Measurements from ENCODE around the gene PAPOLB.

The PAPOLB gene

DNA sequence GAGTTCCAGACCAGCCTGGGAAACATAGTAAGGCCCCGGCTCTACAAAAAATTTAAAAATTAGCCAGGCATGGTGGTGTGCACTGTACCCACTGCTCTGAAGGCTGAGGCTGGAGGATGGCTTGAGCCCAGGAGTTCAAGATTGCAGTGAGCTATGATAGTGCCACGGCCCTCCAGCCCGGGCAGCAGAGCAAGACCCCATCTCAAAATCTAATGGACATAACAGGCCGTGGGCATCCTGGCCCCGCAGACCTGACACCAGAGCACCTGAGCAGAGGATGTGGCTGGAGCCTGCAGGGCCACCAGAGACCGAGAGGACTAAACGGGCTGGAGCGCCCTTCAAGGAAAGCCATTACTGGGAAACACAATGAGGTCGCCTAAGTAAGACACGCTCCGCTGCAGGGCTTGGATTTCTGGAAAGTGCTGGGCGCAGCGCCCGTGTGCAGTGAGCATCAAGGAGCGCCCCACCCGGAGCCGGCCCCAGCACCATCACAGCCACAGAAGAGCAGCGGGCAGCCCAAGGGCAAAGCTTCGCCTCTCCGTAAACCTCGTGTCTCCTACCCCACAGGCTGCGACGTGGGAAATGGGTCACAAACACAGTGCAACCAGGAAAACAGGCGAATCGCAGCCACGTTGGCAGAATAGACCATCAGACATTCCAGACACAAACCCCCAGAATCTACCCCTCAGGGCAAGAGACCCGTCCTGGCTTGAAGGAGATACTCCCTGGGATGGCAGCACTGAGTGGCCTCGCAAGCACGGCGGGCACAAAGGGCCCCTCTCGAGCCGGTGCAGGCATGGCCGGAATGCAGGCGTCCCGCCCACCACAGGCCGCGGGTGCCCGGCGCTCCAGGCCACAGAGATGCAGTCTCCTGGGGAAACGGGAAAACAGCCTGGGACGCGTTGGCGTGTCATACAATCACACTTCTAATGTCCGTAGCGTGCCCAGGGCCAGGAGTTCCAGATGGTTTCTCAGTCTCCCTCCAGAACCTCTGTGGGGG is 16.8 kb upstream of the PAPOLB start:
- no peak for DNase-seq (ENCODE audit: low read depth)

DNA sequence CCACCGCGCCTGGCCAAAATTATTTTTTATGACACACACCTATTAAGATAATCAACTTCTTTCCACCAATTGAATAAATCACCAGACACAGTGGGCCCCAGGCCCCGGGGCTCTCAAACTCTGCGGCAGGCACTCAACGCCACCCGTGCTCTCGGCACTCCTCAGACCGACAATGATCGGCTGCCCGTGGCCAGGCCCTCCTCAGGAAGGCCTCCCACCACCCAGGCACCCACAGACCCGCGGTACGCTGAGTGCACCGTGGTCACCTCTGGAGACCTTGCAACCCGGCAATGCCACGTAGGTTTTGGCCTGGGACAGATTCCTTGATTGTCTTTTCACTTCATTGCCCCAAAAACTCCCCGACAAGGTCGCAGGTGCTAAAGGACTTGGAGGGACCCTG is 14.8 kb upstream of the PAPOLB start:
- no peak for DNase-seq (ENCODE audit: low read depth)

DNA sequence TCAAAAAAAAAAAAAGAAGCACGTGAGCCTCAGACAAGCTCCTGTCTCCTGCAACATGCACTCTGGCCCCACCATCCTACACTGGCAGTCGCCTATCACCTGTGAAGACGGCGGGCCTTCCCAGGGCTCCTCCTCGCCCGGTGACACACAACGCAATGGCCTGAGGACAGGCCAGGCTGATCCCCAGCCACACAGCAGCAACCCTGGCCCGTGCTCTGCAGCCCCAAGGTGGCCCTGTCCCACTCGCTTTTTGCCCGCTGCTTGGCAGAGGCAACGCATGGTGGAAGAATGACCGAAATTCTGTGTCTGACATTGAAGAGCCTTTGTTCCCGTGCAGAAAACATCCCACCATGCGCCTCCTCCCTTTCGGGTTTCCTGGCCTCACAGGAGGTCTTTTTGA is 13.6 kb upstream of the PAPOLB start:
- no peak for DNase-seq (ENCODE audit: low read depth)

DNA sequence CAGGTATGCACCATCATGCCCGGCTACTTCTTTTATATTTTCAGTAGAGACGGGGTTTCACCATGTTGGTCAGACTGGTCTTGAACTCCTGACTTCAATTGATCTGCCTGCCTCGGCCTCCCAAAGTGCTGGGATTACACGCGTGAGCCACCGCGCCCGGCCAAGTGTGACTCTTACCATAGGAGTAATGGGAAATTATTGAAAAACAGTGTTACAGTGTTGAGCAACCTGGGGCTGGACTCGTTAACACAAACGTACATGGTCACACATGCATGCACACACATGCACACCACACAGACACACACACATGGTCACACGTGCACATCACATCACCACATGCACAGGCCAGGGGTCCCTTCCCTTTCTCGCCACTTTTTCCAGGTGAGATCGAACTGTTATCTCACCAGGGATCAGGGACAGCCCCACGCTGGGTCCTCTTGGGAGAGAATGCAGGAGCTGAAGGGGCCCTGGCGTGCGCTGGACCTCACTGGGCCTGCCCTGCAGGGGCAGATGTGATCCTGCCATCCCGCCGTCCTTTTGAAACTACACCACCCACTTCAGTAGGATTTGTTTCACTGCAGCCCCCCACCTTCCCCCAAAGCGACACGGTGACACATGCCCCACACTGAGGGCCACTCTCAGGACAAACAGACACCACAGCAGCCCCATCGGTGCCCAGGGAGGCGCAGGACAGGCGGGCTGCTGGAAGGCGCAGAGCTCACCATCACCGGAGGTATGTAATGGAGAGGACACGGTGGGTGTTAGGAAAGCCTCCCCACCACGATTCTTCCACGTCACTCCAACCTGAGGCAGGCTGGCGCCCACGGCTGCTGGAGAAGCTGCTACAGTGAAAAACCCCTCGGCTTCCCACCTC is 11.5 kb upstream of the PAPOLB start:
- DNase-seq (ENCODE audit: low read depth): no peak

DNA sequence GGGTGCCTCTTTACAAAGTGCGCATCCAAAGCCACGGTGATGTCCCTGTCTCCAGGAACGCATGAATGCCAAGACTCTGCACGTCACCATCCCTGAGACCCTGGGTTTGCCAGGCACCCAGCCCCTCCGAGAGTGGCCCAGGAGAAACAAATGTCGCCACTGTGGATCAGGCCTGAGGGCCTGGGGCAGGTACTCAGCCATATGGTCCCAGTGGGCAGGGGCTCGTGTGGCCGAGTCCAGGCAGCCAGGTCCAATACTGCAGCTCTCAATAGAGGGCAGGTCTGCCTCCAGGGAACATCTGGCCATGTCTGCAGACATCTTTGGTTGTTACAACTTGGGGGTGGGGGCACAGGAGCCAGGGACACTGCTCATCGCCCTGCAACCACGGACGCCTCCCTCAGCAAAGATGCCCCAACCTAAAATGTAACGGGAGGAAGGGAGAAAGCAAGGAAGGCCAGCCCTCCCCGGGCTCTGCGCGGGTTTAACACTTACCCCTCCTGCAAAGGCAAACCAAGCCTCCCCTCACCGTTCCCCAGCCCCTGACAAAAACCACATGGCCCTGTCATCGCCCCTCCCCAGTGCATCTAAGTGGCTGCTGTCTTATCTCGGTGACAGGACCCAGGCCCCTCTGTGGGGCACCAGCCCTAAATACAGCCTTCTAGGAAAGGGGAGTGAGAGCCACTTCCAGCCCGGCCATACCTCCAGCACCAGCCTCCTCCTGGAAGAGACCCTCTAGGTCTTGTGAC is 10.3 kb upstream of the PAPOLB start:
- no peak for DNase-seq (ENCODE audit: low read depth)

DNA sequence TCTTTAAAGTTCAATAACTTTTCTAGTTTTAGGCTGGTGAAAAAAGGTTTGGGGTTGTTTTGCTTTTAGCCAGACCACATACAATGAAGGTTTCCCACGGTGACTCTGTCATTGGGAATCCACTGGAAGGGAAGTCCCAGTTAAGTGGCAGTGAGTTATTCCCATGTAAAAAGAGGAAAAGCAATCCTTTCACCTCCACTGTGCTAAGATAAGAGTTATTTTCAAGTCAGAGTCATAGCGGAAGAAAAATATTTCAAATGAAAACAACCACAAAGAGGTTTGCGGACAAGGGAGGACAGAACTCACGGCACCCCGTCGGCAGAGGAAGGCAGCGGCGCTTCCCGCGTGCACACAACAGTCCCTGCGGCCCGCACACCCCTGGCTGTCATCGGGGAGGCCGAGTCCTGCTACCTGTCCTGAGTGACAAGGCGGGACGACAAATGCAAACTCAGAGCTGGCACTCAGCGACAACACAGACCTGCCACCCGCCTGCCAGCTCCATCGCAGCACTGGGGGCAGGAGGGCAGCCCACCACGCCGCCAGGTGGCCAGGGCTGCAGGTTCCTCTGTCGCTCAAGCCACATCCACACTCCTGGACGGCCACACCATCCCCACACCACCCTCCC is 9.3 kb upstream of the PAPOLB start:
- no peak for DNase-seq (ENCODE audit: low read depth)

DNA sequence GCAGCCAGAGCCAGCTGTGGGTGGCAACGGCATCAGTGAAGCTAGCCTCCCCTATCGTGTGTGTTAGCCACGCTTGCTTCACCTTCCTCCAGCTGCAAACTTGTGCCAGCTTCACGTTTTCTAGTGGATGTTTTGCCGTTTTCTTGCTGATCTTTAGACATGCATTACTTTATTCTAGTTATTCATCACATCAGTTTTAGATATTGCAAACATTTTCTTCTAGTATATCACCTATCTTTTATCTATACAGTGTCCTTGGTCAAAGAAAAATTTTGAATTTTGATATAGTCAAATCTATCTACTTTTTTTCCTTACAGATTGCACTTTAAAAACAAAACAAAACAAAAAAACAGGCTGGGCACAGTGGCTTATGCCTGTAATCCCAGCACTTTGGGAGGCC is 6.7 kb upstream of the PAPOLB start:
- DNase-seq (ENCODE audit: low read depth): no peak

DNA sequence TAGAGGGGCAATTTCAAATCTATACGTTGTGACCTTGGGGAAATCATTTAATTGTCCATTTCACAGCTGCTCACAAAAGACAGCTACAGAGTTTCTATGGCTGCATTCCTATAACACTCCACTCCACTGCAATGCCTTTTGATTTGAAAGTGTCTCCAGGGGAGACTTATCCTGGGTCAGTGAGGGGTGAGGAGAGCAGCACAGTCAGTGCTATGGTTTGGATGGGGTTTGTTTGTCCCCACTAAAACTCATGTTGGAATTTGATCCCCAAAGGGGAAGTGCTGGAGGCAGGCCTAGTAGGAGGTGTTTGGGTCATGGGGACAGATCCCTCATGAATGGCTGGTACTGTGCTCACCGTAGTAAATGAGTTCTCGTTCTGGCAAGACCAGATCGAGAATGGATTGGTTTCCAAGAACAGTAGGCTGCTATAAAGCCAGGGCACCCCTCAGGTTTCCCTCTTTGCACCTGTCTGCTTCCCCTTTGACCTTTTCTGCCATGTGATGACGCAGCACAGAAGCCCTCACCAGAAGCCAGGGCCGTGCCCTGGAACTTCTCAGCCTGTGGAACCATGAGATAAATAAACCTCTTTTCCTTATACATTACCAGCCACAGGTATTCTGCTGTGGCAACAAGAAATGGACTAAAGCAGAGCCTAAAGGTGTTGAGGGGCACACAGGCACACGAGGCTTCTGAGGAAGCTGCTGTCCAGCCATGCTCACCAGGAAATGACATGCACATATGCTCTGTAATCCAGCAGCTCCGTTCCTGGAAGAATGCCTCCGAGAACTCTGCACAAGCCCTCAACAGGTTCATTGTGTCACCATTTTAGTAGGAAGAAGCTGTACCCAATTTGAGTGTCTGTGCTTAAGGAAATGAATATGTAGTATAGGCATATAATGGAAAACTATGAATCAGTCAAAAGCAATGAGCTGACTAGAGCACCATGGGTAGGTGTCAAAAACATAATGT is 5.0 kb upstream of the PAPOLB start:
- no peak for DNase-seq (ENCODE audit: low read depth)

DNA sequence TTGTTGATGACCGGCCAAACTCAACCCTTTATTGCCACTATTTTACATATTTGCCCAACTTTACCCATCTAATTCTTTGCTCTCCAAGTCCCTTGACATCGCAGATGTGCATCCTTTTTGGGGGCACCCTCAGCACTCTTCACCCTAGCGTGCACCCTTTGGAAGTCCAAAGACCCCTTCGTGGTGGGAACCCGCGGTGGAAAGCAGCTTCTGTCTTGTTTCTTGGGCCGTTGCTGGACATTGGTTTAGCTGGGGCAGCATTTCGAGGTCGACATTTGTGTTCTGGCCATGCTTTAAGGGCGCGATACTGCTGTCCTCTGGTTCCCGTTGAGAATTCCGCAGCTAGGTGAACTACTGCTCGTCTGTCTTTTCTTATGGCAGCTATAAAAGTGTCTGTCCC is 326 bp upstream of the PAPOLB start:
- DNase-seq (ENCODE audit: low read depth): no peak

DNA sequence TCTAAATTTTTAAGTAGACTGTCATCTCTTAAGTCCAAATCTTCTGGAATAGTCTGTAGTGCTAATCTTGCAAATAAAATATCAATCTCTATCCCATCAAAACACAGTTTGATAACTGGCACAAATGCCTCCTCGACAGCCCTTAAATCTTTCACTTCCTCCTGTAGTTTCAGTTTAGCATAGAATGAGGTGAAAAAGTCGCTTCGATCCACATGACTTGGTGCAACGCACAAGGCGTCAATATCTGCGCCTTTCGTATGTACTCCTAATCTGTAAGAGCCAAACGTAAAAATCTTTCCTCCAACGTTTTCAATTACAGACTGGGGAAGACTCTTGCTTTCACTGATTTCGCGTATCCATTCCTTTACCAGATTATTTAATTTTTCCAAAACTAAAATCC is 603 bp downstream of the PAPOLB start:
- no peak for DNase-seq (ENCODE audit: low read depth)

DNA sequence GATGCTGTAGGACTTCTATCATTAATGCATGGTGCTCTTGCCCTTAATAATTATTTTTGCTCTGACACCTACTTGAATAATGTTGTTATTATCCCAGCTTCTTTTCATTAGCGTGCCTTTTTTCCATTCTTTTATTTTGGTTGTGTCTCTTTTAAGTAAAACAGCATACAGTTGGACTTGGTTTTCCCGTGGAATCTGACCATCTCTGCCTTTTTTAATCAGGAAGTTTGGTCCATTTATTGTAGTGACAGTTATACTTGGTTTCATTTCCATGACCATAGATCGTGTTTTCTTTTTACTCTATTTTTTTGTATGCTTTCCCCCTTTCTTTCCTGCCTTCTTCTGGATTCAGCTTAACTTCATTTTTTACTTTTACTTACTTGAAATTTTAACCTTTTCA is 4.6 kb downstream of the PAPOLB start:
- no peak for DNase-seq (ENCODE audit: low read depth)

DNA sequence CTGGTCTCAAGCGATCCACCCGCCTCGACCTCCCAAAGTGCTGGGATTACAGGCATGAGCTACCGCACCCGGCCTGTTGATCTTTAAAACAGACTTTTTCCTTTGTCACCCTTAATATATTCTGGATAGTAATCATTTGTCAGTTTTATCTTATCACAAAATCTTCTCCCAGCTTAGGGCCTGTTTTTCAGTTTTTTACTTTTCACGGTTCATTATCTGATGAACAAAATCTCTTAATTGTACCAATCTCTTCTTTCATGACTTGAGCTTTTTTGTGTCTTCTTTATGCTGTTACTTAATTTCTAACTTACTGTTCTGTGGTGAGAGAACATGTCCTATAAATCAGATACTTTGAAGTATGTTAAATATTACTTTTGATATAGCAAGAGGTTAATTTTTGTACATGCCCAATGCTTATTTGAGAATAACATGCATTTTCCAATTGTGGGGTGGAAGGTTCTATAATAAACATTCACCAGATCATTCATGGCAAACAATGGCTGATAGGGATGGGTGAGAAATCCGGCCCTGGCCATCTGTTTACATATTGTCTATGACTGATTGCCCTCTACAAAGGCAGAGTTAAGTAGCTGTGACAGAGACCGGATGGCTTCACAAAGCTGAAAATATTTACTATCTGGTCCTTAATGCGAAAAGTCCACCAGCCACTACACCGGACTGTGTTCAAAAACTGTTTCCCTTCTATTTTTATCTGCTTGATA is 5.3 kb downstream of the PAPOLB start:
- DNase-seq (ENCODE audit: low read depth): no peak

DNA sequence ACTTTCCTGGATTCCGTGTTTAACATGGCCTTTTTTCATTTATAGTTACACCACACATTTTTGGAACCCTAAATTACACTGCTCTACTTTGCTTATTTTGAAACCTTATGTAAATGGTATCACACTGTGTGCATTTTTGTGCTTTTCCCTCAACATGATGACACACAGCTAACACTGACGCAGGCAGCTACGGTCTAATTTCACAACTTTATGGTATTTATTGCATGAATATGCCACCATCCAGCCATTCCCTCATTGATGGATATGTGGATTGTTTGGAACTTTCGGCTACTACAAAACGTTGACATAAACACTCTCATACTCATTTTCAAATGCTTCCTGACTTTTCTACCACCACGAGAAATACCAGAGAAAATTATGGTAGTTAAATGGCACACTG is 6.9 kb downstream of the PAPOLB start:
- DNase-seq (ENCODE audit: low read depth): no peak

DNA sequence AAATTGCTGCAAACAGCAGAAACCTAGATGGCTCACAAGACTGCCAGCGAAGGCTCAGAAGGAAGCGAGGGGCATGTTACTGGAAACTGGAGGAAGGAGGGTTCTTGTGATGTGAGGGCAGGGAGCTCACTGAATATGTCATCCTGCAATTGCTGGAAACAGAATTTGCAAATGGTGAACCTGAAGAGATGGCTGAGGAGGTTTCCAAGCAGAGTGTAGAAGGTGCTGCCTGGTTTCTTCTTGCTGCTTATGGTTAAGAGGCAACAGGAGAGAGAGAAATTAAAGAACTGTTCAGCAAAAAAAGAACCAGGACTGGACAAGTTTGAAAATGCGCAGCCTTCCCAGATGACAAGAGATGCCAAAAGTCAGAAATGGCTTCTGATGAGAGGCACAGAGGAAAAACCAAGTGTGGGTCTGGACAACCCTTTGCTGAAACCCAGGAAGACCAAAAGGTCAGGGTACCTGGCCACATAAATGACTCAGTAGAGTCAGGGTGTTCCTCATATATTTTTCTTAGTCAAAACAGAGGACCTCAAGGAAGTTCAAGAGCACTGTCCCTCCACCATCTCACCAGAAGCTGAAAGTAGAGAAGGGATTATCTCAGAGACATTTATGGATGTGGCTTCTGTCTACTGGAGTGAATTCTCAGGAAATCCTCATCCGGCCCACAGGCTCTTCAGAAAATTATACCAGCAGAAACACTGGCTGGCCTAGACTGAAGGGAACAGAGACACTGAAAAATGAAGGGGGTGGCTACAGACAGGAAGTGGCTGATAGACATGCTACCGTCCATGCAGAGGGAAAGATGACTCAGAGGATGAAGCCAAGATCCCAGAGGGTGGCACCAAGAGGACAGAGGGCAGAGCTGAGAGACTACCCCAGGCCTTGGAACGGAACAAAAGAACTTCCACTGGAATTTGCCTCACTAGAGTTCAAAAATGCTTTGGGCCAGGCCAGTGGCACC is 10.1 kb downstream of the PAPOLB start:
- DNase-seq (ENCODE audit: low read depth): no peak

DNA sequence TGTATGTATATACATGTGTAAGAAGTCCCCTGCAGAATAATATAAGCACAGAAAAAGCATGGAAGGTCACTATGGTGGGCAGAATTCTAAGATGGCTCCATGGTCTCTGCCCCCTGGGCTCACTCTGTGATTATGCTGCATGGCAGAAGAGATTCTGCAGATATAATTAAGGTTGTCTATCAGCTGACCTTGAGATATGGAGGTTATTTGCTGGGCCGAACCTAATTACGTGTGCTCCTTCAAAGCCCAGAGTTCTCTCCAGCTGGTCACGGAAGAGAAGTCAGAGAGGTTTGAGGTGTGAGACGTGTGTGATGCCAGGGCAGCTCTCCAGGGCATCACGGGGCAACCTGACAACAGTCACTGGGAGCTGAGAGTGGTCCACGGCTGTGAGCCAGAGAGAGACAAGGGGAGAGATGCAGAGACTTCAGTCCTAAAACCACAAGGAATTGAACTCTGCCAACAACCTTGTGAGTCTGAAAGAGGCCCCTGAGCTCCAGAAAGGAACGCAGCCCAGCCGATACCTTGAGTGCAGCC is 11.5 kb downstream of the PAPOLB start:
- DNase-seq (ENCODE audit: low read depth): no peak

DNA sequence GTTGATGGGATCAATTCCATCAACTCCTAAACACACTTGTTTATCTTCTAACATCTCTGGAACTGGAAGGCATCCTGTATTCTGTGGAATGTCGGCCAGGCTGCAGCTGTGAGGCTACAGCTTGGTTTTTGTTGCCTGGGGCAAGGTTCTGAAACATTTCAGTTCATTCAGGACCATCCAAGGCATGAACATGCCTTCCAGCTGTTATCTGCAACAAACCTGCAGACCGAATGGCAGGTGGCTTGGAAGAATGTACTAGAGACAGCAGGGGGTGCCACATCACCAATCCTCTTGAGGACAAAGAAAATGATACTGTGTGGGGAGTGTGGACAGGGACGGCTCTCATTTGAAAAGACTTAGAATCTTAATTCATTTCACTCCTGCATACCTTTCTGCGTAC is 12.4 kb downstream of the PAPOLB start:
- no peak for DNase-seq (ENCODE audit: low read depth)

DNA sequence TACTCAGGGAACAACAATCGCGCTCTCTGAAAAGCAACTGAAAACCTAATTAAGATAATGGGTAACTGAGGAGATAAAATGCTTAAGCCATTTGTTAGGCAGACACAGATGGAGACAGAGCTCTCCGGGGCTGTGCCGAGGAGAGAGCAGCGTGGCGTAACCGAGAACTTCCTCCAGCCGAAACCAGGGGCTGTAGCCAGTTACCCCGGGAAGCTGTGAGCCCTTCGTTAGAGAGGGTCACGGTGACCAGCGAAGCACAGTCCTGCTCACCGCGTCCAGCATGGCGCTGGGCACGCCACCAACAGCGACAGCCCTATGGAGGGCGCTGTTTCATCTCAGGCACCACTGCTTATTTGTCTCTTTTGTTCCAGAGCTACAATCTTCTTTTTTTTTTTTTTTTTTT is 16.1 kb downstream of the PAPOLB start:
- DNase-seq (ENCODE audit: low read depth): no peak

DNA sequence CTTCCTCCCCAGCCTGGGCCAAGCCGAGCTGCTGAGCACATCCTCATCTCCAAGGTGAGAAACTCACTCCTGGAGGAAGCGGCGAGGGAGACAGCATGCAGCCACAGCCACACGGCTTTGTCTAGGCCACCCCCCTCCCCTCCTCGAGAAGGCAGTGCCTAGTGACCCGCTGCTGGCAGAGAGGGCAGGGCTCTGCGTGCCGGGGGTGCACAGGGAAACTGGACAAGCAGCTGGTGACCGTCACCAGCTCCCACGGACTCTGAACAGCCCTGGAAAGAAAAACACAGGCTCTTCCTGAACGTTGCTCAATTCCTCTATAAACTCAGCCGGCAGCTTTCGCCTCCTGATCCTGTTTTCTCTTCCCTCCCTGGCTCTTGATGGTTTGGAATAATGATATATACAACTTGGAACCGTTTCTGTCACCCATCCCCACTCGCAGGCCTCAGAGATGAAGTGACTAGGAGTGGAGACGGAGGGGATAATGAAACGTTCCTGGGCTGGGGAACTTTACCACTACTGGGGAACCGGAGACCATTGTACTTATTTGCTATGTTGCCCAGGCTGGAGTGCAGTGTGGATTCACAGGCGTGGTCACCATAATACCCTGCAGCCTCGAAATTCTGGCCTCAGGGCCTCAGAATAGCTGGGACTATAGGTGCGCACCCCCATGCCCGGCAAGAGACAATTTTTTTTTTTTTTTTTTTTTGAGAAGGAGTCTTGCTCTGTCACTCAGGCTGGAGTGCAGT is 19.3 kb downstream of the PAPOLB start:
- DNase-seq (ENCODE audit: low read depth): no peak
